Measurements from ENCODE around the gene SEMA4C.

The SEMA4C gene

DNA sequence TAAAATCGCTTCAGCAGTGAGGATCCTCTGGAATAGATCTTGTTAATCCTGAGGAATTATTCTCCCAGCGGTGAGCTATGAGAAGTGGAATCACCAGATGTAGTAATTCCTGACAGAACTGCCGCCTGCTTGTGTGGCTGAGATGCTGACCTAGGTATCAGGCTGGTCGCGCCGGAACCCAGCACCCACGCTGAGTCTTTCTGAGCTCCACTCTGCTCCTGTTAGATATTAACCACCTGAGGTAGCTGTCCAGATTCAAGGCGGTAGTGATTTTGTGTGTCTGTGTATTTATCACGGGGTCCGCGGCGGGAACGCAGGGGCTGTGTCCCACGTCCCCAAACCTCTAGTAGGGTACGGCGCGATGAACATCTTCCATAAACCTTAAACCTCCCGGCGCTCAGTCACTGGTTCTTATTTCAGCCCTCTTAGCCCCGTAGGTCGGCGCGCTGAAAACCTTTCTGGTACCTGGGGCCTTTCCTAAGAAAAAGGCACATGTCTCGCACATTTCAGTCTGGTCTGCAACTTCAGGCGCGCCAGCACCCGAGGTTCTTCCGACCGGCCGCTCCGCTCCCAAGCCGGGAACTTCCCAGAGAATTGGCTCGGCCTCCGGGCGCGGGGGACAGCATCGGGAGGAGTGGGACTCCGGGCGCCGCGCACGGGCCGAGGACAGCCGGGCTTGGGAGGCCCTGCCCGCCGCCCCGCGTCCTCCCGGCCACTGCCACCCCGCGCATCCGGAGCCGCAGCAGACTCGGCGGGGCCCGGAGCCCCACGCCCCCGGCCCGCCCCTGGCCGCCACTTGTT lies 54.4 kb downstream of the SEMA4C start:
- H3K27ac ChIP-seq, result no peak overlapping the region
- DNase-seq (ENCODE audit: low read depth, low spot score), result no peak
- peak overlapping the region; percentile 81 for H3K4me3 ChIP-seq

GRCh38 chr2:96813656-96814055 lies 56.2 kb downstream of the SEMA4C start:
- TF ChIP-seq POLR2AphosphoS5 (IDR thresholded peaks at IDR 0.05; ENCODE audit: borderline replicate concordance, low read depth, low read length) (no peak), EZH2 (IDR thresholded peaks at IDR 0.05) (no peak), FOXP2 (optimal IDR thresholded peaks at IDR 0.05; ENCODE audit: control extremely low read depth, extremely low read length, insufficient read depth) (no peak)
- no peak overlapping the region for H3K9ac ChIP-seq (ENCODE audit: insufficient read length)
- H3K9me3 ChIP-seq (ENCODE audit: low read depth, low read length), result no peaks in the 10 kb centered on the region
- no peak overlapping the region for H3K4me3 ChIP-seq
- DNase-seq (ENCODE audit: low read depth, low spot score), result no peak
- H3K27ac ChIP-seq, result no peak overlapping the region
- H3K36me3 ChIP-seq (ENCODE audit: insufficient read depth, low read length), result no peaks in the 10 kb centered on the region

More for the DNA sequence above, 54.4 kb downstream of the SEMA4C start:
- no peaks in the 10 kb centered on the region for H3K36me3 ChIP-seq (ENCODE audit: insufficient read depth, low read length)
- peak overlapping the region; percentile 58 for H3K9ac ChIP-seq (ENCODE audit: insufficient read length)
- H3K9me3 ChIP-seq (ENCODE audit: low read depth, low read length), result no peaks in the 10 kb centered on the region
- TF ChIP-seq FOXP2 (optimal IDR thresholded peaks at IDR 0.05; ENCODE audit: control extremely low read depth, extremely low read length, insufficient read depth) (no peak), EZH2 (IDR thresholded peaks at IDR 0.05) (no peak), POLR2AphosphoS5 (IDR thresholded peaks at IDR 0.05; ENCODE audit: borderline replicate concordance, low read depth, low read length) (no peak)

GRCh38 chr2:96811917-96812316 lies 58.0 kb downstream of the SEMA4C start:
- Histone ChIP-seq H3K9ac (ENCODE audit: insufficient read length) (no peak overlapping the region), H3K36me3 (ENCODE audit: insufficient read depth, low read length) (no peaks in the 10 kb centered on the region), H3K4me3 (no peak overlapping the region), H3K9me3 (ENCODE audit: low read depth, low read length) (no peaks in the 10 kb centered on the region), H3K27ac (no peak overlapping the region)
- TF ChIP-seq POLR2AphosphoS5 (IDR thresholded peaks at IDR 0.05; ENCODE audit: borderline replicate concordance, low read depth, low read length) (no peak), EZH2 (IDR thresholded peaks at IDR 0.05) (no peak), FOXP2 (optimal IDR thresholded peaks at IDR 0.05; ENCODE audit: control extremely low read depth, extremely low read length, insufficient read depth) (no peak)
- no peak for DNase-seq (ENCODE audit: low read depth, low spot score)

GRCh38 chr2:96810783-96811192 lies 59.1 kb downstream of the SEMA4C start:
- no peaks in the 10 kb centered on the region for H3K36me3 ChIP-seq (ENCODE audit: insufficient read depth, low read length)
- DNase-seq (ENCODE audit: low read depth, low spot score), result no peak
- no peak for TF ChIP-seq FOXP2 (optimal IDR thresholded peaks at IDR 0.05; ENCODE audit: control extremely low read depth, extremely low read length, insufficient read depth)
- TF ChIP-seq POLR2AphosphoS5 (IDR thresholded peaks at IDR 0.05; ENCODE audit: borderline replicate concordance, low read depth, low read length), result no peak
- no peak for TF ChIP-seq EZH2 (IDR thresholded peaks at IDR 0.05)
- H3K9ac ChIP-seq (ENCODE audit: insufficient read length), result no peak overlapping the region
- H3K4me3 ChIP-seq, result no peak overlapping the region
- H3K27ac ChIP-seq, result no peak overlapping the region
- H3K9me3 ChIP-seq (ENCODE audit: low read depth, low read length), result no peaks in the 10 kb centered on the region

- H3K27ac ChIP-seq, result no peak overlapping the region
- no peaks in the 10 kb centered on the region for H3K9me3 ChIP-seq (ENCODE audit: low read depth, low read length)
- no peak overlapping the region for H3K9ac ChIP-seq (ENCODE audit: insufficient read length)
- H3K4me3 ChIP-seq, result no peak overlapping the region
- no peak for DNase-seq (ENCODE audit: low read depth, low spot score)
- TF ChIP-seq FOXP2 (optimal IDR thresholded peaks at IDR 0.05; ENCODE audit: control extremely low read depth, extremely low read length, insufficient read depth) (no peak), EZH2 (IDR thresholded peaks at IDR 0.05) (no peak), POLR2AphosphoS5 (IDR thresholded peaks at IDR 0.05; ENCODE audit: borderline replicate concordance, low read depth, low read length) (no peak)
- H3K36me3 ChIP-seq (ENCODE audit: insufficient read depth, low read length), result no peaks in the 10 kb centered on the region
Measured at GRCh38 chr2:96809951-96810782, 59.7 kb downstream of the SEMA4C start.

All from SK-N-MC (cell line).